HG03175 (cell line): ENCODE results near the gene MLLT10.

Source experiments
- ATAC-seq: cut with Tn5 transposase; IDR thresholded peaks from one replicate; pipeline ENCODE4 v1.9.1; 2021; ENCODE audit warnings: mild to moderate bottlenecking, moderate library complexity; ENCODE audit not compliant: unreplicated experiment

MLLT10 gene

DNA sequence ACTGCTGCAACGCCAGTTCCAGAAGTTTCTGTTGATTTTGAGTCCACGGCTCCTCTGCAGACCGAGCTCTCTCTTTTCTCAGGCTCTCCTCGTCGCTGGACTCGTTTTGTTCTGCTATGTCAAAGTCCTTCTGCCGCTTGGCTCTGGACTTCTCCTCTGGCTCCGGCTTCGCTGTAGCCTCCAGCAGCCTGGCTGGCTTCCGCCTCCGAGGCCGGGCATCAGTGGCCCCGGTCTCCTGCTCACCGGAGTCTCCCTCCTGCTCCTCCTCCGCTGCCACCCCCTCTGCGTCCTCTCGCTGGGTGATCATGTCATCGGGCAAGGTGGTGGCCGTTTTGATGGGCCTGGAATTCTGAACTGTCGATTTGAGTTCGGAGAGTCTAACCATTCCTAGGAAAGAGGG is 225.2 kb downstream of the MLLT10 start:
- no peak for ATAC-seq

DNA sequence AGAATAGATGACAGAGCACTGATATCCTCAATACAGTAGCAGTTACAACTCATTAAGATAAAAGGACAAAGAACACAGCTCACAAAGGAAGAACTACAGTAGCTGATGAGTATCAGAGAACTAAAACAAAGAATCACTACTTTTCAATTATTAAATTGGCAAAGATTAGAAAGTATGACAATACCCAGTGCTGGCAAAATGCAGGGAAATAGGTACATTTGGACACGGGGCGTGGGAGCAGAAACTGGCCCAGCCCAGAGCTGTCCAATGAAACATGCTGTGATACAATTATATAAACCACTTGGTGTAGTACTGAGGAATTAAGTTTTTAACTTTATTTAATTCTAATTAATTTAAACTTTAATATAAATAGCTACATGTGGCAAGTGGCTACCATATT is 226.3 kb downstream of the MLLT10 start:
- ATAC-seq, result no peak

DNA sequence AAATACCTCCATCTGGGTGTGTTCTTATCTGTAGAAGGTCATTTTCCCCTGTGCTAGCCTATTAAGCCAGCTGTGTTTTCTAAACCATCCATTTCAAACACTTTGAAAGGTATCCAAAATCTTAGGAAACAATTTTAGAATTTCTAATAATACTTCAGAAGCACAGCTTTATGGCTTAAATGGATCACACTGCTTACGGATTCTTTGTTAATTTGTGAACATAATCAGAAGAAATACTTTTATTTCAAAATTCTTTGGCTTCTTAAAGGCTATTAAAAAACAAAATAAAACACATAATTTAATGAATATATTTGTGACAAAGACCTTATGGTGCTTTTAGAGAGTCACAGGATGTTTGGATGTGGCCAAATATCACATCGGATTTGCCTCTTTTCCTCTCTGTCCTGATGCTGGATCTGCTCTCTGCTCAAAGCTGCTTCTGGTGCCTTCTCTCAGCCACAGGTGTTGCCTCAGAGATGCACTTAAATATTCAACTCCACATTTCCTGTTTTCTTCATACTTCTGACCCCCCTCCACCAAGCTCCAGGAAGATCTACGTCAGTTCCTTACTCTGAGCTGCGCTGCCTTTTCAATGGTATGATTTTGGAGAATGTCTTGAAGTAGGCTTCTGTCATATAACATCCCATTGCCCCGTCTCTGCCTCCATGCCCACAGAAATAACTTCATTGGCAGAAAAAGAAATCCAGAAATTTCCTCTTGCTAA is 230.6 kb downstream of the MLLT10 start:
- no peak for ATAC-seq

DNA sequence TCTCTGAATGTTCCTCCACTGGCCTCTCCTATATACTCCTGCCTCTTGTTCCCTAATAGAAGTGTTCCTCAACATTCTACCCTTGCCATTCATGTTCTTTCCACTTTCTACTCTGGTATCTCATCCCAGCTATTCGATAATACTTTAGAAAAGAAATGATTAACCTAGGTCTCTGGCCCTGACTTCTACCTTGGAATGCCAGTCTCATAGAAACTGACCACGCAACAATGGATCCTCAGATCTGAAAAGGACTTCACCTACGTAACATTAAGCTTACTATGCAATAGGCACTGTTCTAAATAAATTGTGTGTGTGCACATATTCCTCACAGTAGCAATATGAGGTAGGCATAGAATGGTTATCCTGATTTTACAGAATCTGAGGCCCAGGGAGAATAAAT is 235.0 kb downstream of the MLLT10 start:
- no peak for ATAC-seq

DNA sequence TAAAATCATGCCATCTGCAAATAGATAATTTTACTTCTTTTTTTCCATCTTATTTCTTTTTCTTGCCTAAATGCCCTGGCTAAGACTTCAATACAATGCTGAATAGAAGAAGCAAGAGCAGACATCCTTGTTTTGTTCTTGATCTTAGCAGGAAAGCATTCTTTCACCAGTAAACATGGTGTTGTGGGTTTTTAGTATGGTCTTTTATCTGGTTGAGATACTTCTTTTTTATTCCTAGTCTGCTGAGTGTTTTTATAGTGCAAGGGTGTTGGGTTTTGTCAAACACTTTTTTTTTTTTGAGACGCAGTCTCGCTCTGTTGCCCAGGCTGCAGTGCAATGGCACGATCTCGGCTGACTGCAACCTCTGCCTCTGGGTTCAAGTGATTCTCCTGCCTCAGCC is 237.2 kb downstream of the MLLT10 start:
- no peak for ATAC-seq

DNA sequence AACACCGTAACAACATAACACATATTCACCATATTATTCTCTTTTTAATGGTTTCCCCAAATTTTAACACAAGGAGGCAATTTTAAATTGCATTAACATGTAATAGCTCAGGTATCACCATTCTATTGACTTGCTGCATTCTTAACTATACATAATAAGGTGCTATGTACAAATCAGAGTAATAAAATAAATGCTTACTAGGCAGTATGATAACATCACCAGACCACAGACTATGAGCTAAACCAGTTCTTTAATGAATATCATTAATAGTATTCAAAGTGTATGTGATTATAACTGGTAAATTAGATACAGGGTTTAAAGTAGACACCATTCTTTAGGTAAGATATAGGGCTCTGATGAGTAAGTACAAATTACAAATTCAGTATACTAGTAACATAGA is 242.9 kb downstream of the MLLT10 start:
- no peak for ATAC-seq

DNA sequence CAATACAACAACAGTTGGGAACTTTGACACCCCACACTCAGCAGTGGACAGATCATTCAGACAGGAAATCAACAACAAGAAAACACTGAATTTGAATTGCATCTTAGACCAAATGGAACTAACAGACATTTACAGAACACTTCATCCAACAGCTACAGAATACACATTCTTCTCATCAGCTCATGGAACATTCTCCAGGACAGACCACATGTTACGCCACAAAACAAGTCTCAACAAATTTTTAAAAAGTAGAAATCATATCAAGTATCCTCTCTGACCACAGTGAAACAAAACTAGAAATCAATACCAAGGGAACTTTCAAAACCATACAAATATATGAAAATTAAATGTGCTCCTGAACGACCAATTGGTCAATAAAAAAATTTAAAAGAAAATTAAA is 257.2 kb downstream of the MLLT10 start:
- no peak for ATAC-seq
